H1 (cell line): Measurements from ENCODE around the gene CBL.

ENCODE experiments used
- ASH2L ChIP-seq: fragments of 200-600, 300-600 bp; sonication (generic); IDR thresholded peaks from one replicate; pipeline ENCODE4 v1.7.1; 2017; ENCODE audit warnings: low read length
- CTCF ChIP-seq, 3 experiments: IDR thresholded peaks; 1 replicate in 2 of 3; 2 replicates in 1 of 3; pipeline versions ENCODE4 v1.5.1 to v1.6.1; 2011; ENCODE audit warnings: low read length in 3 of 3, mild to moderate bottlenecking in 3 of 3, inconsistent platforms in 2 of 3, low read depth in 1 of 3, moderate library complexity in 1 of 3; ENCODE audit not compliant: insufficient read depth in 1 of 3; ENCODE audit errors: control extremely low read depth in 1 of 3
- EZH2 ChIP-seq: fragments of 200-600 bp; sonication (generic); IDR thresholded peaks from 2 replicates; pipeline ENCODE4 v1.7.1; 2012; ENCODE audit warnings: low read depth, mild to moderate bottlenecking, moderate library complexity, low read length, inconsistent platforms; ENCODE audit not compliant: severe bottlenecking
- JUND ChIP-seq: IDR thresholded peaks from 2 replicates; pipeline ENCODE4 v1.6.1; 2011; ENCODE audit warnings: mild to moderate bottlenecking, improper control_type of control experiment, low read length
- POLR2A ChIP-seq, 2 experiments: IDR thresholded peaks; 1 replicate in 1 of 2; 2 replicates in 1 of 2; pipeline ENCODE4 v1.6.1; 2011; ENCODE audit warnings: low read depth in 2 of 2, low read length in 2 of 2, mild to moderate bottlenecking in 2 of 2; ENCODE audit errors: control extremely low read depth in 1 of 2
- RAD21 ChIP-seq, 2 experiments: IDR thresholded peaks in 1 of 2; conservative IDR thresholded peaks in 1 of 2; 2 replicates each; pipeline ENCODE4 v1.6.1; 2011; ENCODE audit warnings: low read depth in 2 of 2, low read length in 2 of 2, improper control_type of control experiment in 1 of 2, inconsistent platforms in 1 of 2, mild to moderate bottlenecking in 1 of 2, moderate library complexity in 1 of 2
- SIN3A ChIP-seq, 2 experiments: IDR thresholded peaks in 1 of 2; conservative IDR thresholded peaks in 1 of 2; 2 replicates each; pipeline ENCODE4 v1.6.1; 2011 to 2012; ENCODE audit warnings: low read length in 2 of 2, improper control_type of control experiment in 1 of 2, low read depth in 1 of 2, mild to moderate bottlenecking in 1 of 2

GRCh38 chr11:119330237-119330636 is 124.1 kb downstream of the CBL start:
- no peak for TF ChIP-seq RAD21 (IDR thresholded peaks at IDR 0.05 in 1 of 2, conservative IDR thresholded peaks at IDR 0.05 in 1 of 2; ENCODE audit: low read depth in 2 of 2, low read length in 2 of 2)
- no peak for TF ChIP-seq CTCF (IDR thresholded peaks at IDR 0.05; ENCODE audit: control extremely low read depth in 1 of 3, insufficient read depth in 1 of 3, low read depth in 1 of 3, low read length in 3 of 3)
- no peak for TF ChIP-seq SIN3A (conservative IDR thresholded peaks at IDR 0.05 in 1 of 2, IDR thresholded peaks at IDR 0.05 in 1 of 2; ENCODE audit: low read depth in 1 of 2, low read length in 2 of 2)
- TF ChIP-seq POLR2A (IDR thresholded peaks at IDR 0.05; ENCODE audit: control extremely low read depth in 1 of 2, low read depth in 2 of 2, low read length in 2 of 2): no peak
- TF ChIP-seq EZH2: no peak
- TF ChIP-seq ASH2L: no peak
- no peak for TF ChIP-seq JUND
